Measurements from ENCODE around the gene WFDC2. TPM values are rescaled to one million over a fixed set of nuclear protein-coding genes. Genes with fewer than 3 reads are reported as not detected.

Gene WFDC2, protein sequence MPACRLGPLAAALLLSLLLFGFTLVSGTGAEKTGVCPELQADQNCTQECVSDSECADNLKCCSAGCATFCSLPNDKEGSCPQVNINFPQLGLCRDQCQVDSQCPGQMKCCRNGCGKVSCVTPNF
- 0.15 to 0.19 TPM in 2 of 5 replicates, not detected in the others for total RNA-seq (2022; extraction: Qiagen RNA extraction; ENCODE audit: low read depth)

GRCh38 chr20:45469336-45470261 is at the start of gene WFDC2:
Gene WFDC2, plus strand, starts transcription at chr20:45469753. Its CDS starts 29 bp downstream, at chr20:45469782.

GRCh38 chr20:45515147-45515913 is 45.8 kb downstream of the WFDC2 start, which contains the start of gene SPINT3:
Gene SPINT3, minus strand, starts transcription at chr20:45515622. Its CDS starts 14 bp downstream, at chr20:45515608.

Other genes with a start within 250 kb of the WFDC2 start
- not detected in 5 replicates for gene SEMG2, start 248.4 kb upstream of the WFDC2 start, total RNA-seq (2022; extraction: Qiagen RNA extraction; ENCODE audit: low read depth)
- gene SLPI, start 215.2 kb upstream of the WFDC2 start, total RNA-seq (2022; extraction: Qiagen RNA extraction; ENCODE audit: low read depth), result 9.1 to 13.4 TPM (median 11.7 TPM) in 5 replicates
- not detected in 5 replicates for gene RBPJL, start 162.9 kb upstream of the WFDC2 start, total RNA-seq (2022; extraction: Qiagen RNA extraction; ENCODE audit: low read depth)
- 0.09 to 0.14 TPM (median 0.13 TPM) in 4 of 5 replicates, not detected in the other for gene MATN4, start 161.5 kb upstream of the WFDC2 start, total RNA-seq (2022; extraction: Qiagen RNA extraction; ENCODE audit: low read depth)
- 120 to 180 TPM (median 141 TPM) in 5 replicates for gene SDC4, start 121.3 kb upstream of the WFDC2 start, total RNA-seq (2022; extraction: Qiagen RNA extraction; ENCODE audit: low read depth)
- 28.1 to 35.6 TPM (median 34.4 TPM) in 5 replicates for gene SYS1, start 106.6 kb upstream of the WFDC2 start, total RNA-seq (2022; extraction: Qiagen RNA extraction; ENCODE audit: low read depth)
- gene TP53TG5, start 91.4 kb upstream of the WFDC2 start, total RNA-seq (2022; extraction: Qiagen RNA extraction; ENCODE audit: low read depth), result not detected in 5 replicates
- 24.5 to 28.8 TPM (median 25.3 TPM) in 5 replicates for gene DBNDD2, start 61.5 kb upstream of the WFDC2 start, total RNA-seq (2022; extraction: Qiagen RNA extraction; ENCODE audit: low read depth)
- gene PIGT, start 53.6 kb upstream of the WFDC2 start, total RNA-seq (2022; extraction: Qiagen RNA extraction; ENCODE audit: low read depth), result 89.3 to 101 TPM (median 93.2 TPM) in 5 replicates
- not detected in 5 replicates for gene SPINT3, start 45.9 kb downstream of the WFDC2 start, total RNA-seq (2022; extraction: Qiagen RNA extraction; ENCODE audit: low read depth)
- gene WFDC6, start 69.7 kb downstream of the WFDC2 start, total RNA-seq (2022; extraction: Qiagen RNA extraction; ENCODE audit: low read depth), result not detected in 5 replicates
- not detected in 5 replicates for gene EPPIN, start 77.6 kb downstream of the WFDC2 start, total RNA-seq (2022; extraction: Qiagen RNA extraction; ENCODE audit: low read depth)
- not detected in 5 replicates for gene WFDC8, start 109.5 kb downstream of the WFDC2 start, total RNA-seq (2022; extraction: Qiagen RNA extraction; ENCODE audit: low read depth)
- not detected in 5 replicates for gene WFDC10A, start 160.0 kb downstream of the WFDC2 start, total RNA-seq (2022; extraction: Qiagen RNA extraction; ENCODE audit: low read depth)
- not detected in 5 replicates for gene WFDC9, start 161.5 kb downstream of the WFDC2 start, total RNA-seq (2022; extraction: Qiagen RNA extraction; ENCODE audit: low read depth)
- gene WFDC11, start 200.5 kb downstream of the WFDC2 start, total RNA-seq (2022; extraction: Qiagen RNA extraction; ENCODE audit: low read depth), result not detected in 5 replicates
- gene WFDC13, start 232.3 kb downstream of the WFDC2 start, total RNA-seq (2022; extraction: Qiagen RNA extraction; ENCODE audit: low read depth), result not detected in 5 replicates
- not detected in 5 replicates for gene WFDC10B, start 235.3 kb downstream of the WFDC2 start, total RNA-seq (2022; extraction: Qiagen RNA extraction; ENCODE audit: low read depth)

All from A549 treated with DMSO at 1 μM for 4 hours (cell line).